Hematopoietic multipotent progenitor cell treated with erythropoietin and hydrocortisone succinate and interleukin-3 and kit ligand, for 6 days (in vitro differentiated cells): Measurements from ENCODE around the gene ANHX.

ENCODE experiments used
- DNase-seq: peaks from one replicate; pipeline ENCODE4 v3.0.0-alpha.2; 2015

The ANHX gene

DNA sequence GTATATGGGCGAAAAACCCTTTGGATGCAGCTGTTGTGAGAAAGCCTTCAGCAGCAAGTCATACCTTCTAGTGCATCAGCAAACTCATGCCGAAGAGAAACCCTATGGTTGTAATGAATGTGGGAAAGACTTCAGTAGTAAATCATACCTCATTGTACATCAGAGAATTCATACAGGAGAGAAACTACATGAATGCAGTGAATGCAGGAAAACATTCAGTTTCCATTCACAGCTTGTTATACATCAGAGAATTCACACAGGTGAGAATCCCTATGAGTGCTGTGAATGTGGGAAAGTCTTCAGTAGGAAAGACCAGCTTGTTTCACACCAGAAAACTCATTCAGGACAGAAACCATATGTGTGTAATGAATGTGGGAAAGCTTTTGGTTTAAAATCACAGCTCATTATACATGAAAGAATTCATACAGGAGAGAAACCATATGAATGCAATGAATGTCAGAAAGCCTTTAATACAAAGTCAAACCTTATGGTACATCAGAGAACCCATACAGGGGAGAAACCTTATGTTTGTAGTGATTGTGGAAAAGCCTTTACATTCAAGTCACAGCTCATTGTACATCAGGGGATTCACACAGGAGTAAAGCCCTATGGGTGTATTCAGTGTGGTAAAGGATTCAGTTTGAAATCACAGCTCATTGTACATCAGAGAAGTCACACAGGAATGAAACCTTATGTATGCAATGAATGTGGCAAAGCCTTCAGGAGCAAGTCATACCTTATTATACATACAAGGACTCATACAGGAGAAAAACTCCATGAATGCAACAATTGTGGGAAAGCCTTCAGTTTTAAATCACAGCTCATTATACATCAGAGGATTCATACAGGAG, 33.0 kb downstream of the ANHX start:
- peak; percentile 11 for DNase-seq

DNA sequence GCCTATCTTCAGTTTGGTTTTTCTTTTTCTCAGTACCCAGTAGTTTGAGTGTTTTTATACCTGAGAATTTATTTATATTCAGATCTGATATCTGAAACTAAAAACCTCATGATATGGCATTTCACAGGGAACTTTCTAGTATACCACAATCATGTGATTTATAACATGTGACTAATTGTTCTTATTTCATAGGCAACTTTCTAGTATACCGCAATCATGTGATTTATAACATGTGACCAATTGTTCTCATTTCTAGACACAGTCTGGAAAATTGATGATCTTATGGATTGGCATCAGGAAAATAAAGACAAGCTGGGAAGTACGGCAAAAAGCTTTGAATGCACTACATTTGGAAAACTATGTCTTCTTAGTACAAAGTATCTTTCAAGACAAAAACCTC, 33.8 kb downstream of the ANHX start:
- no peak for DNase-seq

DNA sequence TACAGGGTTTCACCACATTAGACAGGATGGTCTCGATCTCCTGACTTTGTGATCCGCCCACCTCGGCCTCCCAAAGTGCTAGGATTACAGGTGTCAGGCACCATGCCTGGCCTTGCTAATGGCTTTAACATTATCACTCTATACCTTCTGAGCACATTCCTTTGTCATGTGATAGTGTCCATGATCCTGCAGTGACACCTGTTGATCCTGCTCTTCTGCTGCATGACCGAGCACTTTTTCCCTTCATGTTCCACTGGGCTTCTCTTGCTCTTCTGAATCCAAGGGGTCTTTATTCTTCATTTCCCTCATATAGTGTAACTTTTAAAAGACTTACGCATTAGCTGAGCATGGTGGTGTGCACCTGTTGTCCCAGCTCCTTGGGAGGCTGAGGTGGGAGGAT, 42.8 kb downstream of the ANHX start:
- DNase-seq: no peak

DNA sequence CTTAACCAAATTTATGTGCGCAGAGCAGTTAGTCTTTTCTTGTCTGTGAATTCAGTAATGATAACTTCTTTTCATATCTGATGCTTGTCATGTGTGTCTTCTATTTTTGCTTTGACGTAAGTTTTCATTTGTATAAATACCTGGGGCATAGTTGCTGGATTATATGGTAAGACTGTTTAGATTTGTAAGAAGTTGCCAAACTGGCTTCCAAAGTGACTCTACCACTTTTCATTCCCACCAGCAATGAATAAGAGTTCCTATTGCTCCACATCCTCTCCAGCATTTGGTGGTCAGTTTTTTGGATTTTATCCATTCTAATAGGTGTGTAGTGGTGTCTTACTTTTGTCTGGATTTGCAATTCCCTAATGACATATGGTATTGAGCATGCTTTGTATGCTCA, 45.5 kb downstream of the ANHX start:
- DNase-seq: no peak

DNA sequence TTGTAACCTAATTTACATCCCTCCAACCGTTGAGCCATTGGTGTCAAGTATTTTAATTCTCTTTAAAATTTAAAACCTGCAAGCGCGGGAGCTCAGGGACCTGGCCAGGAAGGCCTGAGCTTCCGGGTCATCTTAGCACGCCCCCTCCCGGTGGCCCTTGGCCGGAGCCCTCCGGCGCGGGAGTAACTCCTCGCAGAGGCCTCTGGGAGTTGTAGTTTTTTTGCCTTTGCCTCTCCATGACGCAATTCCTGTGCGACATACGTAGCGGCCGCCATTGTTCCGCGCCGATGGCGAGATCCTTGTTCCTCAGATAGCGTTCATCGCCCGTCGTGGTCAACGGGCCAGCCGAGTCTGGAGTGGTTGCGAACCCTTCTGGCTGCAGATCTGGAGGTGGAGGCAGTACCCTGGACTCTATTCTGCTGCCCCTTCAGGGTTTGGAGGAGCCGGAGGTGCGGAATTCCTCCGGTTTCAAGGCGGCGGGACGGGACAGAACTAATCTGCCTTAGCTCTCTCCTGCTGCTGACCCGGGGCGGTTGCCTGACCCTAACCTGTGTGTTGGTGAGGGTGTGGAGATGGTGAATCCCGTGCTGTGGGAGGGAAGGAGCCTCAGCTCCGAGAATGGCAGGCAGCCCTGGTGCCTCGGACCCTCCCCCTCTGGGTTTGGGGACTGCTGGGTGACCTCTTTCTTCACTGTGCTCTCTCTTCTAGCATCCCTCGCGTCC, 54.3 kb downstream of the ANHX start, which contains the start of gene ZNF268:
ZNF268 (plus strand) TSS at position 258 of the 722 bp plus-strand sequence. CDS start 503 bp downstream, outside the sequence.
- DNase-seq: peak; percentile 98

DNA sequence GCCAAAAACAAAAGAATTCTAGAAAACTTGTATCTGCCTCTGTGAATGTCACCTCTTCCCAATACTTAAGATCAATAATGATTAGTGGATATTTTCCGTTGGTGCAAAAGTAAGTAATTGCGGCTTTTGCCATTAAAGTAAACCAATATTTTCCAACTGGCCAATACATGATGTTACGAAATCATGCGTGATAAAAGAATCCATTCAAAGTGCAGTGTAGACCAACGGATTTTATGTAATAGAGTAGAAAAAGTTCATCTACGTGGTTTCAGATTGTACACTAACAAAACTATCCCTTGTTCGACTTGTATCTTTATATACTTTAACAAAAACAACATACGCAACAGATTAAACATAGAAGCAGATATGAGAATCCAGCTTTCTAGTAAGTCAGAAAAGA, 55.0 kb downstream of the ANHX start:
- no peak for DNase-seq

DNA sequence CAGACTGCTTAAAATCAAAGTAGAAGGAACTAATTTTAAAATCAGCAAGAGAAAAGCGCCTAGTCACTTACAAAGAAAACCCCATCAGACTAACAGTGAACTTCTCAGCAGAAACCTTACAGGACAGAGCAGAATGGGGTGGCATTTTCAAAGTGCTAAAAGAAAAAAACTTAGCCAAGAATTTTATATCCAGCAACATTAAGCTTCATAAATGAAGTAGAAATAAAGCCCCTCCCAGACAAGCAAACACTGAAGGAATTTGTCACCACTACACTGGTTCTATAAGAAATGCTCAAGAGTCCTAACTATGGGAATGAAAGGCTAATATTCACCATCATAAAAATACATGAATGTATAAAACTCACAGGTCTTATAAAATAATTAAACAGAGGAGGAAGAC, 60.8 kb downstream of the ANHX start:
- DNase-seq: no peak

DNA sequence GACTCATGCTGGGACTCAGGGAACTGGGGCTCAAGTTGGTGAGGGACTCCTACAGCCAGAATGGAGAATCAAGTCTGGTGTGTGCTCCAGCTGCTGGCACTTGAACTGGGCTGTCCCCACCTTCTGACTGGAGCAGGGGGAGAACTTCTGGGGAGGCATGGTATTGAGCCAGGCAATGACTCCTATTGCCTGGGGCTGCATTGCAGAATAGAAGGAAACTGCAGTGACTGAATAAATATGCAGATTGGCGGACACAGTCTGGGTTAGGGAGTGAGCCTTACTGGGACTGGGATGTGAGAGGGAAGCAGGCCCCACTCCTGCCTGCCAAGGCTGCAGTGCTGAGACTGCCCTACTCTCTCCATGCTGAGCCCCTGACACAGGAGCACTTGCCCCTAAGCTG, 63.2 kb downstream of the ANHX start:
- no peak for DNase-seq
